Kidney (tissue), 14 donors: Measurements from ENCODE around the gene GSPT1. TPM values are rescaled to one million over a fixed set of nuclear protein-coding genes. Genes with fewer than 3 reads are reported as not detected.
A peak's percentile ranks its signal among the peaks of the same experiment; 100 is the strongest.

ENCODE experiments used
- DNase-seq, 5 donors: peaks; one replicate each; pipeline ENCODE4 v3.0.0-alpha.2; 2013 to 2020
- FAIRE-seq: peaks from 2 replicates; lab custom pipeline; 2012; peaks lifted over from hg19 to GRCh38; lab: Jason Lieb, UNC
- H3K27ac ChIP-seq, 2 donors: one replicate each; pipeline ENCODE4 v1.7.0; 2013; ENCODE audit warnings: low read depth in 2 of 2, low read length in 2 of 2, inconsistent platforms in 1 of 2
- H3K27me3 ChIP-seq: one replicate; pipeline ENCODE4 v1.7.1; 2013; ENCODE audit warnings: low read length, inconsistent platforms; ENCODE audit not compliant: control insufficient read depth, insufficient read depth
- H3K36me3 ChIP-seq, 3 donors: one replicate each; pipeline versions ENCODE4 v1.7.0 to v1.7.1; 2013; ENCODE audit warnings: low read length in 3 of 3, control low read depth in 1 of 3, inconsistent platforms in 1 of 3; ENCODE audit not compliant: insufficient read depth in 3 of 3, control insufficient read depth in 2 of 3
- H3K4me1 ChIP-seq, 3 donors: one replicate each; pipeline versions ENCODE4 v1.7.0 to v1.7.1; 2013; ENCODE audit warnings: low read length in 3 of 3, inconsistent platforms in 1 of 3, low read depth in 1 of 3; ENCODE audit not compliant: control insufficient read depth in 2 of 3, insufficient read depth in 2 of 3
- H3K4me3 ChIP-seq, 3 donors: one replicate each; pipeline versions ENCODE4 v1.7.0 to v1.8.1; 2013; ENCODE audit warnings: low read length in 3 of 3, control low read depth in 1 of 3, inconsistent platforms in 1 of 3
- H3K9ac ChIP-seq, 3 donors: one replicate each; pipeline versions ENCODE4 v1.7.0 to v1.7.1; 2013; ENCODE audit warnings: low read length in 3 of 3, control low read depth in 1 of 3, inconsistent platforms in 1 of 3
- H3K9me3 ChIP-seq, 3 donors: one replicate each; pipeline versions ENCODE4 v1.7.0 to v1.7.1; 2013; ENCODE audit warnings: low read length in 3 of 3, control low read depth in 1 of 3, inconsistent platforms in 1 of 3; ENCODE audit not compliant: control insufficient read depth in 2 of 3, insufficient read depth in 1 of 3
- intact Hi-C: fragments of 100-400 bp; cut with DNase I; formaldehyde crosslinking; loops from one replicate; pipeline ENCODE4 v1.11.1; 2022
- polyA plus RNA-seq: library from polyadenylated mRNA; stranded (reverse); fragments of 350-450 nt; fragmentation: Illumina TruSeq; extraction: RNeasy Lipid Tissue Mini Kit (QIAGEN cat#74804); gene quantifications from one replicate; pipeline ENCODE4 v1.2.3, GENCODE V29; 2014; ENCODE audit warnings: low read depth, low replicate concordance; ENCODE audit not compliant: insufficient read depth
- total RNA-seq: library from RNA; stranded (reverse); fragmentation: NEBNext Ultra II Directional; extraction: Animal tissue kit (Norgen Biotek cat#: 25700); gene quantifications from one replicate; pipeline ENCODE4 v1.2.1, GENCODE V29; 2021
- TF ChIP-seq, protein P1 (sequence below): IDR thresholded peaks from 3 replicates; pipeline ENCODE4 v1.5.1; 2012; ENCODE audit warnings: mild to moderate bottlenecking, moderate library complexity, borderline replicate concordance; ENCODE audit not compliant: insufficient read depth; ENCODE audit errors: extremely low read depth
- donor health status: control.
- donor health status: control.
- donor health status: control.
- donor health status: control.
- donor health status: control.
- donor health status: DM: yes; HTN: yes; CAD: no.
- donor health status: Normal renal cell carcinoma (clear cell type).

Gene GSPT1
- total and polyA plus RNA-seq, 2 donors from 2014 or later, result 48.3 to 99.0 TPM

DNA sequence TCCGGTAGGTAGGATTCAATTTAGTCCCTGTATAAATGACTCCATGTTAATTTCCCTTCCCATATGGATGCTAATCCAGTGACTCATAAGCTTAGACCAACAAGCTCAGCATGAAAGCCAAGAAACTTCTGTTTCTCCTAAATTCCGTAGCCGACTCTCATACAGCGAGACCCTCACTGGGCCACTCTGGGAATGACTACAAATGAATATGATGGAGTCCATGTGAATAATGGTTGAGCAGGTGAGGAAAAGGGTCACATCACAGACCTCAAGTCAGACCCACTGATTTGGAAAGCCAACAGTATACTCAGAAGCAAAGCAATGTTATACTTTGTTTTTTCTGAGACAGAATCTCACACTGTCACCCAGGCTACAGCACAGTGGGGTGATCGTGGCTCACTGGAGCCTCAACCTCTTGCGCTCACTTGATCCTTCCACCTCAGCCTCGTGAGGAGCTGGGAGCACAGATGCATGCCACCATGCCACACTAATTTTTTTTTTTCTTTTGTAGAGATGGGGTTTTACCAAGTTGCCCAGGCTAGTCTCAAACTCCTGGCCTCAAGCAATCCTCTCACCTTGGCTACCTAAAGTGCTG, 79.0 kb downstream of the GSPT1 start:
- peaks cover 7 to 46% (median 22%) of the 10 kb centered on the region in 3 donors for H3K36me3 ChIP-seq
- no peaks in the 10 kb centered on the region for H3K9me3 ChIP-seq
- H3K27ac ChIP-seq, result no peak overlapping the region
- TF ChIP-seq, protein P1, sequence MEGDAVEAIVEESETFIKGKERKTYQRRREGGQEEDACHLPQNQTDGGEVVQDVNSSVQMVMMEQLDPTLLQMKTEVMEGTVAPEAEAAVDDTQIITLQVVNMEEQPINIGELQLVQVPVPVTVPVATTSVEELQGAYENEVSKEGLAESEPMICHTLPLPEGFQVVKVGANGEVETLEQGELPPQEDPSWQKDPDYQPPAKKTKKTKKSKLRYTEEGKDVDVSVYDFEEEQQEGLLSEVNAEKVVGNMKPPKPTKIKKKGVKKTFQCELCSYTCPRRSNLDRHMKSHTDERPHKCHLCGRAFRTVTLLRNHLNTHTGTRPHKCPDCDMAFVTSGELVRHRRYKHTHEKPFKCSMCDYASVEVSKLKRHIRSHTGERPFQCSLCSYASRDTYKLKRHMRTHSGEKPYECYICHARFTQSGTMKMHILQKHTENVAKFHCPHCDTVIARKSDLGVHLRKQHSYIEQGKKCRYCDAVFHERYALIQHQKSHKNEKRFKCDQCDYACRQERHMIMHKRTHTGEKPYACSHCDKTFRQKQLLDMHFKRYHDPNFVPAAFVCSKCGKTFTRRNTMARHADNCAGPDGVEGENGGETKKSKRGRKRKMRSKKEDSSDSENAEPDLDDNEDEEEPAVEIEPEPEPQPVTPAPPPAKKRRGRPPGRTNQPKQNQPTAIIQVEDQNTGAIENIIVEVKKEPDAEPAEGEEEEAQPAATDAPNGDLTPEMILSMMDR, result no peak
- no peak for DNase-seq
- H3K4me1 ChIP-seq, result no peaks in the 10 kb centered on the region
- intact Hi-C loops, result no loop called here
- no peak overlapping the region for H3K4me3 ChIP-seq
- no peak overlapping the region for H3K9ac ChIP-seq
- H3K27me3 ChIP-seq, result no peaks in the 10 kb centered on the region
- no peak for FAIRE-seq

DNA sequence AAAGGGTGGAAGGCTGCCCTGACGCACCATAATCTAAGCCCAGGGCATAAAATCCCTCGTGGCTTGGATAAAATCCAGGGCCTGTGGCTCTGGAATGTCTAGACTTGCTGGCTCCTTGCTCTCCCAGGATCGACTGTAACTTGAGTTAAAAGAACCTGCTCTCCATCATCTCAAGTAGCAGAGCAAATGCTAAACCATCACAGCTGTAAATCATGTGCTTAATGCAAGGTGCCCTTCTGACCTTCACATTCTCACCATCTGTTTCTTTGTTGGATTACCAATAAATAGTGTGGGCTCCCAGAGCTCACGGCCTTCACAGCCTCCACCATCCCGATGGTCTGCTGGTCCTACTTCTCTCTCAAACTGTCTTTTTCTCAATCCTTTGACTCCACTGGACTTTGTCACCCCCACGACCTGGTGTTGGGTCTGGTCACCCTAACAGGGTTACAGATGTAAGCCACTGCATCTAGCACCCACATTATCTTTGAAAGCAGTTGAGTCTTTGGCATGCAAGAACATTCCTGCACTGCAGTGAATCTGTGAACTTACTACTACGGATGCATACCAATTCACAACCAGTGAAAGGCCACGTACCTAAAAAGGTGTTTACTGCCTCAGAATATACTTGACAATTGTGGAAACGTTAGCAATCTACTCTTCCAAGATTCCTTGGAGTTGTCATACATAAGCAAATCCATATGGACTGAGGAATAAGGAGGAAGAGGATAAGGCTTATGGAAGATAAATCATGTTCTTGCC, 79.7 kb downstream of the GSPT1 start:
- Histone ChIP-seq H3K4me1 (no peaks in the 10 kb centered on the region), H3K27me3 (no peaks in the 10 kb centered on the region), H3K9ac (no peak overlapping the region), H3K27ac (no peak overlapping the region), H3K9me3 (no peaks in the 10 kb centered on the region), H3K36me3 (peaks cover 4 to 40% (median 22%) of the 10 kb centered on the region in 3 donors), H3K4me3 (no peak overlapping the region)
- FAIRE-seq (no peak), DNase-seq (peak in 1 of 5 donors; percentile 9)
- TF ChIP-seq, protein P1, result no peak
- intact Hi-C loops, result no loop called here

DNA sequence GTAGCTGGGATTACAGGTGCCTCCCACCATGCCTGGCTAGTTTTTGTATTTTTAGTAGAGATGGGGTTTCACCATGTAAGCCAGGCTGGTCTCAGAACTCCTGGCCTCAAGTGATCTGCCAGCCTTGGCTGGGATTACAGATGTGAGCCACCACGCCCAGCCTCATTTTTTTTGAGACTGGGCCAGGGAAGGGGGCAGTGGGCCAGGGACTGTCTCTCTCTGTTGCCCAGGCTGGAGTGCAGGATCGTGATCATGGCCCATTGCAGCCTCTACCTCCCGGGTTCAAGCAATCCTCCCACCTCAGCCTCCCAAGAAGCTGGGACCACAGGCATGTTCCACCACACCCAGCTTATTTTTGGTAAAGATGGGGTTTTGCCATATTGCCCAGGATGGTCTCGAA, 80.4 kb downstream of the GSPT1 start:
- Histone ChIP-seq H3K27me3 (no peaks in the 10 kb centered on the region), H3K4me3 (no peak overlapping the region), H3K4me1 (no peaks in the 10 kb centered on the region), H3K27ac (no peak overlapping the region), H3K36me3 (peaks cover 2 to 33% (median 17%) of the 10 kb centered on the region in 3 donors), H3K9ac (no peak overlapping the region), H3K9me3 (no peaks in the 10 kb centered on the region)
- DNase-seq (no peak), FAIRE-seq (no peak)
- TF ChIP-seq, protein P1, result no peak
- intact Hi-C loops, result no loop called here
